Adipocyte (in vitro differentiated cells): Measurements from ENCODE around the gene ZNF148.
A peak's percentile ranks its signal among the peaks of the same experiment; 100 is the strongest.

Experiments
- DNase-seq: peaks from one replicate; pipeline ENCODE4 v3.0.0-alpha.2; 2015; ENCODE audit warnings: low read depth
- H3K27me3 ChIP-seq: replicated peaks from 2 replicates; pipeline ENCODE4 v1.7.0; 2013; ENCODE audit warnings: mild to moderate bottlenecking, low read length, moderate library complexity; ENCODE audit not compliant: control insufficient read depth, insufficient read depth
- H3K36me3 ChIP-seq: 2 replicates; pipeline ENCODE4 v1.7.0; 2013; ENCODE audit warnings: low read length, mild to moderate bottlenecking, moderate library complexity; ENCODE audit not compliant: control insufficient read depth, insufficient read depth, severe bottlenecking
- H3K4me1 ChIP-seq: 2 replicates; pipeline ENCODE4 v1.7.0; 2013; ENCODE audit warnings: mild to moderate bottlenecking, low read length, moderate library complexity; ENCODE audit not compliant: control insufficient read depth, insufficient read depth
- H3K4me3 ChIP-seq: 2 replicates; pipeline ENCODE4 v1.7.0; 2013; ENCODE audit warnings: mild to moderate bottlenecking, low read length, moderate library complexity
- H3K9ac ChIP-seq: 2 replicates; pipeline ENCODE4 v1.7.0; 2013; ENCODE audit warnings: mild to moderate bottlenecking, low read length, moderate library complexity
- H3K9me3 ChIP-seq: 2 replicates; pipeline ENCODE4 v1.7.0; 2013; ENCODE audit warnings: mild to moderate bottlenecking, low read length, moderate library complexity; ENCODE audit not compliant: control insufficient read depth

The ZNF148 gene

DNA sequence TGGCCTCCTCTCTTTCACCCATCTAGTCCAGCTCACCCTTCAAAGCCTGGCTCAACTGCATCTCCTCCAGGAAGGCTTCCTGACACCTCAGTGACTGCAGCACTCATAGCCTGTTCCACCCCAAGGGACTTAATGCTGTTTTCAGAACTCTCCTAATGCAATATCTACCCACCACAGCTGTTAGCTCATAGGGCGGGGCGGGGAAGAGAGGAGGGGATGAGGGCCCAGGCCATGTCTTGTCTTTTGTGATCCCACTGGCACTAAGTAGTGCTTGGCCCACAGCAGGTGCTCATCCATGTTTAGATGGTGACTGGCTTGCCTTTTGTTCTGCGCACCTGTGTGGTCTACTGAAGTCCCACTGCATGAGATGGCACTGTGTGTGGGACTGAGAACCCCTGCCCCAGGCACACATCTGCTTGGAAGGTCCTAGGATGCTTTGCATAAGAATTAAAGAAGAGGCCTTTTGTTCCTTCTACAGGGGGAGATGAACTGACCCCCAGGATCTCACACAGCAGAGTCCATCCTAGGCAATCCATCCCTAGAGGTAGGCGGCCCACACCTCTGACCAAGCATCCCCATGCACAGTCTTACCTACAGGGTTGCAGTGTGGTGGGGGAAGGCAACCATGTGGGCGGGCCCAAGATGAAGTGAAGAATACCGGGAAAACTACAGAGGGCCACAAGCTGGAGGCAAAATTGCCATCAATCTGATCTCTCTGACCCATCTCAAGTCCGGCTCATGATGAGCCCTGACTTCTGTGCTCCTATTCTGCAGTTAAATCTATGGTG lies 185.6 kb downstream of the ZNF148 start:
- no peak for DNase-seq

DNA sequence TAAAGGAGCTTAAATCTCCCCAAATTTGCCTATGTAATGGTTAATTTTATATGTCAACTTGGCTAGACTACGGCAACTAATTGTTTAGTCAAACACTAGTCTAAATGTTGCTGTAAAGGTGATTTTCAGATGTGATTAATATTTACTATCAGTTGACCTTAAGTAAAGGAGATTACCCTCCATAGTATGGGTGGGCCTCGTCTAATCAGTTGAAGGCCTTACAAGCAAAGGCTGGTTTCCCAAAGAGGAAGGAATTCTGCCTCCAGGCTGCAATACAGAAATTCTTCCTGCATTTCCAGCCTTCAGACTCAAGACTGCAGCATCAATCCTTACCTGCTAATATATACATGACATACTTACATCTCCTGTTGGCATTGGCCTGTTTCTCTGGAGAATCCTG lies 186.2 kb downstream of the ZNF148 start:
- no peaks in the 10 kb centered on the region for H3K9me3 ChIP-seq
- no peaks in the 10 kb centered on the region for H3K36me3 ChIP-seq
- peaks cover 3% of the 10 kb centered on the region for H3K4me1 ChIP-seq
- H3K4me3 ChIP-seq = no peak overlapping the region
- H3K9ac ChIP-seq = no peak overlapping the region
- no peaks in the 10 kb centered on the region for H3K27me3 ChIP-seq
- no peak for DNase-seq

More for the DNA sequence above, 185.6 kb downstream of the ZNF148 start:
- Histone ChIP-seq H3K36me3 (no peaks in the 10 kb centered on the region), H3K27me3 (no peaks in the 10 kb centered on the region), H3K9ac (no peak overlapping the region), H3K9me3 (no peaks in the 10 kb centered on the region), H3K4me1 (peaks cover 3% of the 10 kb centered on the region), H3K4me3 (no peak overlapping the region)

DNA sequence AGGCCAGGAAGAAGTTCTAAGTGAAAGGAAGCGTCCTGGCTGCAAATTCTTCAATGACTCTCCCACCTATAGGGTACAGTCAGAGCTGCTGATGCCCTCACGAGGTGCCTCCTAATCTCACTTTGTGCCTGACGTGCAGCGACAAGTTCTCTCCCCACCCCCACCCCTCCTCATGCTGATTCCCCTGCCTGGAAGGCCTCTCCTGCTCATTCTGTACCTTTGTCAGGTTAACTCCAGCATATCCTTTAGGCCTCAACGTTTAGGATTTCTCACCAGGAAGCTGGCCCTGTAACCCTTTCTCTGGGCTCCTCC lies 187.6 kb downstream of the ZNF148 start:
- no peak overlapping the region for H3K4me3 ChIP-seq
- H3K9ac ChIP-seq = no peak overlapping the region
- no peak for DNase-seq
- H3K27me3 ChIP-seq = no peaks in the 10 kb centered on the region
- H3K9me3 ChIP-seq = no peaks in the 10 kb centered on the region
- peaks cover 3% of the 10 kb centered on the region for H3K4me1 ChIP-seq
- H3K36me3 ChIP-seq = no peaks in the 10 kb centered on the region

DNA sequence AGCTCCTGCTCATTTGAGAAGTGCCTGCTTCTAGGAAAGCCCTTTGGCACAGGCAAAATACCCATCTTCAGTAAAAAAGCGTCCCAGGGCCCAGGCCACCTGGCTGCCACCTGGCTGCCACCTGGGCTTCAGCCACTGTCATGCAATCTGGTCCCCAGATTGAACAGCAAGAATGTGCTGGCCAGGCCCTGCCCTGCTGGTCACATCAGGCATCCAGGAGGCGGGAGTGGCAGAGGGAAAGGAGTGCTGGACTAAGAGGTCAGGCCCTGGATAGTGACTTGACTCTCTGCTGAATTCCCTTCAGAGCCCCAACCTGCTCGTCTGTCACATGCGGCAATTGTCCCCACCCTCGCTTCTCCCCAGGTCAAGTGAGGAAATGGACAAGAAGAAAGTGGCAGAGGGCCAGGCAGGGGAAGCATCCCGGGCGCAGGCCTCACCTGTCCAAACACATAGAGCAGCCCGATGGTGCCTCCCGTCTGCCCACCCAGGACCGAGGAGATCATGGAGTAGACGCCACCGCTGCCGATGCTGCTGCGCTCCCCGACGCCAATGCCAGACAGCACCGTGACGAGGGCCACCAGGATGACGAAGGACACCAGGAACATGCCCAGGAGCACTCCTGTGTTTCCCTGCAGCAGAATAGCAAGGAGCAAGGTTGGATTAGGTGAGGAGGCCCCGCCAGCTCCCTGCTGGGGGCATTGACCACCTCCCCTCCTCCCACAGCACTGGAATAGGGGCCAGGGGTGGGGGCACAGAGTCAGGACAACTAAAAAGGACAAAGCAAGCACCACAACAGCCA lies 188.1 kb downstream of the ZNF148 start:
- Histone ChIP-seq H3K36me3 (no peaks in the 10 kb centered on the region), H3K27me3 (no peaks in the 10 kb centered on the region), H3K4me3 (no peak overlapping the region), H3K9ac (no peak overlapping the region), H3K4me1 (peaks cover 3% of the 10 kb centered on the region), H3K9me3 (no peaks in the 10 kb centered on the region)
- no peak for DNase-seq

DNA sequence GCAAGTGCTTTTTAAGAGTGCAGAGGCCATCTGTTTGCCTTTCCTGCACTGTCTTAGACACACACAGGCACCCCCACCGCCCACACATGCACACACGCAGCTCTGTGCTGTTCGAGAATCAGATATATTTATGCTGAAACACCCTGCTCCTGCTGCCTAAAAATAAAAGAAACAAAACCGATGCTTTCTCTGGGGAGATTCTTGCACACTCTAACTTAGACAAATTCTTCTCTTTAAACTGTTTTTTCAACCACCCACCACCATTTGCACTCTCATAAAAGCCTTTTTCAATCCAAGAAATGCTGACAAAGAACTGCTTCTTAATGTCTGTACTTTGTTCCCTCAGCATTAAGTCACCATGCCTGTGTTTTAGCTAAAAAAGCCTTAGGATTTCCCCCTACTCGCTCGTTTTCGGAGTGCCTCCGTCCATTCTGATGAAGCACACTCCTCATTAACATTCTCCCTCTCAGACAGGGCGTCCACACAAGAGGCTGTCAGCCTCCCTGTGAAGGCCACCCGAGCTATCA lies 188.8 kb downstream of the ZNF148 start:
- Histone ChIP-seq H3K4me3 (no peak overlapping the region), H3K9me3 (no peaks in the 10 kb centered on the region), H3K27me3 (no peaks in the 10 kb centered on the region), H3K36me3 (no peaks in the 10 kb centered on the region), H3K4me1 (peaks cover 3% of the 10 kb centered on the region), H3K9ac (no peak overlapping the region)
- peak; percentile 63 for DNase-seq

DNA sequence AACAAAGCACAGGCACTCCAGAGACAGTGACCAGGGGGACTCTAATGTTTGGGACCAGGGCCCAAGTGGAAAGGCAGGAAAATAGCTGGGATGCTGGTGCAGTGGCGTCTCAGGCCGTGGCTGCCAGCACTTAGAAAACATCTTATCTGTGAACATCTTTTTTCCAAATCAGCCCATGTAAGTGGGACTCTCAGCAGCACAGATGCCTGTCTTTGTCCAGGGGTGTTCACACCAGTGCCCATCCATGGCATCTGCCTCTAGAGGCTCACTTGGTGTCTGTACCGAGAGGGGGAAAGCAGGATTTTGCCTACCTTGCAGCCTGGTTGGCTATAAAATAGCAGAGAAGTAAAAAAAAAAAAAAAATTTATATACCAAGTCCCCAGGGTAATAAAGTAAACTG lies 189.3 kb downstream of the ZNF148 start:
- no peak for DNase-seq
- Histone ChIP-seq H3K4me3 (no peak overlapping the region), H3K9me3 (no peaks in the 10 kb centered on the region), H3K4me1 (peaks cover 3% of the 10 kb centered on the region), H3K36me3 (no peaks in the 10 kb centered on the region), H3K9ac (no peak overlapping the region), H3K27me3 (no peaks in the 10 kb centered on the region)

DNA sequence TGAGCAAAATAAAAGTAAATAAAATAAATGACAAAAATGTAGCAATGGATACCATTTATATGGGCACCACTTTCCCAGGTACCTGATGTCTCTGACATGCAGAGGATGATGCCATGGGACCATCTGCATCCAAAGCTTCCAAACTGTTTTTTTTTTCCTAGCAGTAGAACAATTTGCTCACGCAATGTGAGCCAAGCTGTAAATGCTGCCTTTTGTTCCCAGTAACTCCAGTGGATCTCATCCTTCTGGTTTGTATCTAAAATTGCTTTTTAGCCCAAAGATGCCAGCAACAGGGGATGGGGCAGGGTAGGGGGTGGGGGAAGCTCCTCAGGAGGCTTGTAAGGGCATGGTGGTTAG lies 195.3 kb downstream of the ZNF148 start:
- Histone ChIP-seq H3K4me3 (no peak overlapping the region), H3K9ac (no peak overlapping the region), H3K27me3 (no peaks in the 10 kb centered on the region), H3K36me3 (no peaks in the 10 kb centered on the region), H3K9me3 (no peaks in the 10 kb centered on the region), H3K4me1 (no peaks in the 10 kb centered on the region)
- no peak for DNase-seq

DNA sequence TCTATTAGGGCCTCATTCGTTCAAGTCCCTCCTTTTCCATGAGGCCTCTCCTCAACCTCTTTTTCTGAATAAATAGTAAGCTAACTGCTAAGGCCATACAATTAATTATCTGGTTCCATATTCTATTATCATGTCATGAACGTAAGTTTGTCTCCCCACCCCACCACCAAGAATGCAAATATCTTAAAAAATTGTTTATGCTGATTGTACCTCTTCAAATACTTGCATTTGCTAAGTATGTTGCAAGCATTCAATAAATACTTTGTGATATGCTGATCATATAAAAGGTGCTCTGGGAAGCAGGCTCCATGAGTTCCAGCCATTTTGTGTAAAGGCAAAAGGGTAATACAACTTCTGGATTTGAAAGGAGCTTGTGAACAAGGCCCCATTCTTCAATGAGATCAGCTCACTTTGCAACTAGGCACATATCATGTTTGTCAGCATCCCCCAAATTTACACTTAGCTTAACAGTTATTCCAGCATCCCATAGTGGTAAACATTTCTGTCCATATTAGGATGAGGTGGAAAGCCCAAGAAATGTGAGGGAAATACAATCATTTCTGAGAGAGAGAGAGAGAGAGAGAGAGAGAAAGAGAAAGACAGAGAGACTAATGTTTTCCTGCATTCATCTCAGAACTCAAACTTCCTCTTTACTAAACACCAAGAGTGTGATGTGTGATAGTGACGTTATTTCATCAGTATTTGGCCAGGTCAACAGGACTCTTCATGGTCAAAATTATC lies 195.8 kb downstream of the ZNF148 start:
- H3K9ac ChIP-seq = no peak overlapping the region
- H3K36me3 ChIP-seq = no peaks in the 10 kb centered on the region
- no peak overlapping the region for H3K4me3 ChIP-seq
- H3K9me3 ChIP-seq = no peaks in the 10 kb centered on the region
- DNase-seq = no peak
- no peaks in the 10 kb centered on the region for H3K27me3 ChIP-seq
- no peaks in the 10 kb centered on the region for H3K4me1 ChIP-seq

DNA sequence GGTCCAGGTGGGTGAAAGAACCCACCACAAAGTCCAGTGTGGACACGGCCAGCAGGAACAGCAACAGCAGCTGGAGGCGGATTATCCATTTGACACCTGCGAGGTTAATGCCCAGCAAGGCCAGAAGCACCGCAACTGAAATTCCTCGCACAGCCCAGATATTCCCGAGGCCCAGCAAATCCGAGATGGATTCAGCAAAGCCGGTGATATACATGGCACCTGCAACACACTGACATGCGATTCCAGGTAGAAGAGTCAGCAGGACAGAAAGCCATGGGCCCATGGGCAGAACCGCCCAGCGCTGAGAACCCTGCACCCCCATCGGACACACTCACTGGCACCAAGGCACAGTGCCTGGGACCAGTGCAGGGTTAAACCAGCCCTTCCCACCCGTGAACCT lies 197.4 kb downstream of the ZNF148 start:
- no peaks in the 10 kb centered on the region for H3K4me1 ChIP-seq
- DNase-seq = no peak
- no peaks in the 10 kb centered on the region for H3K9me3 ChIP-seq
- H3K4me3 ChIP-seq = no peak overlapping the region
- no peak overlapping the region for H3K9ac ChIP-seq
- H3K36me3 ChIP-seq = no peaks in the 10 kb centered on the region
- H3K27me3 ChIP-seq = no peaks in the 10 kb centered on the region
